Measurements from ENCODE around the gene SDHAF2. TPM values are rescaled to one million over a fixed set of nuclear protein-coding genes. Genes with fewer than 3 reads are reported as not detected.

The SDHAF2 gene
- total and polyA plus RNA-seq, 9 of the 15 experiments (the other 6 are each of a cell fraction or from before 2014, with no cell fraction given): 21.2 to 144 (median 40.4) TPM

GRCh38 chr11:61406067-61406466 lies 23.9 kb upstream of the SDHAF2 start (continued):
- TF ChIP-seq PREB (CRISPR knock-in tag; IDR thresholded peaks at IDR 0.05): no peak

- BruUV-seq (replicated peaks): no TSS peak
- no peak for DNase-seq (ENCODE audit: extremely low read depth in 1 of 4, low spot score in 3 of 4)
- peaks cover 94% of the 10 kb centered on the region for H3K36me3 ChIP-seq (ENCODE audit: control insufficient read depth, insufficient read depth, low read length)
- TF ChIP-seq TCFL5 (CRISPR knock-in tag; conservative IDR thresholded peaks at IDR 0.05): no peak
- TF ChIP-seq ZBTB1 (CRISPR knock-in tag; IDR thresholded peaks at IDR 0.05; ENCODE audit: borderline replicate concordance, low read depth): no peak
- TF ChIP-seq AFF4 (CRISPR knock-in tag; IDR thresholded peaks at IDR 0.05): no peak
- no peak for TF ChIP-seq KLF10 (CRISPR knock-in tag; IDR thresholded peaks at IDR 0.05)
- no peak for TF ChIP-seq POLR2AphosphoS5 (IDR thresholded peaks at IDR 0.05; ENCODE audit: control insufficient read depth, insufficient read depth, low read depth, low read length)
- no peak for TF ChIP-seq CEBPB (tag; IDR thresholded peaks at IDR 0.05)
- TF ChIP-seq ZKSCAN8 (CRISPR knock-in tag; IDR thresholded peaks at IDR 0.05): no peak
- TF ChIP-seq ZBTB49 (CRISPR knock-in tag; IDR thresholded peaks at IDR 0.05; ENCODE audit: borderline replicate concordance): no peak
Measured at GRCh38 chr11:61406991-61407728, 22.8 kb upstream of the SDHAF2 start.

More at GRCh38 chr11:61406991-61407728, 22.8 kb upstream of the SDHAF2 start:
- no peak for FAIRE-seq
- H3K9ac ChIP-seq (ENCODE audit: insufficient read depth in 1 of 2, low read depth in 2 of 2, low read length in 2 of 2): no peak overlapping the region
- H3K4me1 ChIP-seq (replicated peaks in 1 of 2; ENCODE audit: control insufficient read depth in 2 of 2, insufficient read depth in 2 of 2, low read length in 2 of 2): no peaks in the 10 kb centered on the region
- ATAC-seq: no peak
- ChIA-PET CTCF (ENCODE audit: low intra/inter-chr PET ratio) (no interaction called here), POLR2A (interaction anchor here (0.6 to 1.6 kb wide), 5 partner anchors 10 to 109 kb away, joined by 3 to 5 read pairs (median 3); partner anchors contain the start of genes CPSF7 and SDHAF2)
- 97% methylated on average over 5 of the region's 5 CpGs for WGBS (ENCODE audit: insufficient coverage, low coverage, missing lambda C conversion rate)
- in situ Hi-C loops (cut with MboI): no loop called here
- H3K27me3 ChIP-seq (ENCODE audit: control insufficient read depth in 2 of 2, insufficient read depth in 2 of 2, low read length in 2 of 2): no peaks in the 10 kb centered on the region
- H3K9me1 ChIP-seq (ENCODE audit: control insufficient read depth, insufficient read depth, low read length): no peaks in the 10 kb centered on the region
- no peaks in the 10 kb centered on the region for H3K79me2 ChIP-seq (ENCODE audit: control insufficient read depth, insufficient read depth, low read length)
- no peak overlapping the region for H3K4me2 ChIP-seq (ENCODE audit: insufficient read depth, low read length)
- intact Hi-C loops (cut with micrococcal nuclease): no loop called here
- no peak overlapping the region for H3K4me3 ChIP-seq
- H4K20me1 ChIP-seq (replicated peaks; ENCODE audit: control insufficient read depth, insufficient read depth, low read length): no peaks in the 10 kb centered on the region
- no peak overlapping the region for H2AFZ ChIP-seq (ENCODE audit: low read depth, low read length)
- no peaks in the 10 kb centered on the region for H3K9me3 ChIP-seq (replicated peaks; ENCODE audit: control insufficient read depth, insufficient read depth, low read depth, low read length)
- H3K27ac ChIP-seq (ENCODE audit: extremely low read depth, low read depth, low read length): no peak overlapping the region
